ENCODE data around the gene LCE1B. TPM values are rescaled to one million over a fixed set of nuclear protein-coding genes. Genes with fewer than 3 reads are reported as not detected.

The LCE1B gene
- total RNA-seq, 6 donors from 2014 or later, result not detected

GRCh38 chr1:152824964-152825363, 13.2 kb downstream of the LCE1B start:
- no peaks in the 10 kb centered on the region for H3K36me3 ChIP-seq
- no peaks in the 10 kb centered on the region for H3K27me3 ChIP-seq
- no peak for TF ChIP-seq POLR2A (IDR thresholded peaks at IDR 0.05)
- TF ChIP-seq CTCF (IDR thresholded peaks at IDR 0.05), result no peak
- no peak for TF ChIP-seq EP300 (IDR thresholded peaks at IDR 0.05)
- no peak for TF ChIP-seq POLR2AphosphoS5 (IDR thresholded peaks at IDR 0.05)
- H3K27ac ChIP-seq, result no peak overlapping the region
- no peaks in the 10 kb centered on the region for H3K9me3 ChIP-seq
- DNase-seq (no peak), ATAC-seq (ENCODE audit: low FRiP score in 2 of 2) (no peak)
- no peaks in the 10 kb centered on the region for H3K4me1 ChIP-seq
- no peak overlapping the region for H3K4me3 ChIP-seq

- H3K27ac ChIP-seq, result no peak within 1 kb of the TSS
- H3K36me3 ChIP-seq, result no peaks in the 10 kb centered on the region
- no peak within 1 kb of the TSS for H3K4me3 ChIP-seq
- no peaks in the 10 kb centered on the region for H3K9me3 ChIP-seq
- TF ChIP-seq CTCF (IDR thresholded peaks at IDR 0.05), result no peak
- TF ChIP-seq POLR2A (IDR thresholded peaks at IDR 0.05), result no peak
- TF ChIP-seq EP300 (IDR thresholded peaks at IDR 0.05), result no peak
- TF ChIP-seq POLR2AphosphoS5 (IDR thresholded peaks at IDR 0.05), result no peak
- DNase-seq (no peak), ATAC-seq (ENCODE audit: low FRiP score in 2 of 2) (no peak)
- no peaks in the 10 kb centered on the region for H3K27me3 ChIP-seq
- no peaks in the 10 kb centered on the region for H3K4me1 ChIP-seq
- WGBS, 2 donors, result 59 to 85% methylated on average over 2 of the region's 2 CpGs
Measured at GRCh38 chr1:152827173-152827572, 15.4 kb downstream of the LCE1B start, which contains the start of gene LCE1A. TSS of gene LCE1A (plus strand) at chr1:152827473. CDS start at chr1:152827473, 0 bp downstream.

GRCh38 chr1:152836870-152837269, 25.1 kb downstream of the LCE1B start:
- ATAC-seq (ENCODE audit: low FRiP score in 2 of 2), result no peak

GRCh38 chr1:152842556-152842955, 30.8 kb downstream of the LCE1B start, which contains the start of gene LCE6A:
TSS of gene LCE6A (plus strand) at chr1:152842856. CDS start at chr1:152843521, 665 bp downstream.
- Histone ChIP-seq H3K4me3 (no peak within 1 kb of the TSS), H3K9me3 (no peaks in the 10 kb centered on the region), H3K27ac (no peak within 1 kb of the TSS), H3K36me3 (no peaks in the 10 kb centered on the region), H3K27me3 (no peaks in the 10 kb centered on the region), H3K4me1 (no peaks in the 10 kb centered on the region)
- 93% methylated on average over 2 to 3 of the region's 3 CpGs for WGBS, 2 donors
- no peak for TF ChIP-seq CTCF (IDR thresholded peaks at IDR 0.05)
- TF ChIP-seq POLR2AphosphoS5 (IDR thresholded peaks at IDR 0.05), result no peak
- ATAC-seq (ENCODE audit: low FRiP score in 2 of 2) (no peak), DNase-seq (no peak)

More at GRCh38 chr1:152836870-152837269, 25.1 kb downstream of the LCE1B start:
- TF ChIP-seq POLR2A (IDR thresholded peaks at IDR 0.05) (no peak), POLR2AphosphoS5 (IDR thresholded peaks at IDR 0.05) (no peak), CTCF (IDR thresholded peaks at IDR 0.05) (no peak), EP300 (IDR thresholded peaks at IDR 0.05) (no peak)
- DNase-seq, result no peak
- 55 to 57% methylated on average over 2 of the region's 2 CpGs for WGBS, 2 donors
- Histone ChIP-seq H3K36me3 (no peaks in the 10 kb centered on the region), H3K9me3 (no peaks in the 10 kb centered on the region), H3K4me3 (no peak overlapping the region), H3K27me3 (no peaks in the 10 kb centered on the region), H3K4me1 (no peaks in the 10 kb centered on the region), H3K27ac (no peak overlapping the region)

- H3K9me3 ChIP-seq, result no peaks in the 10 kb centered on the region
- no peaks in the 10 kb centered on the region for H3K4me1 ChIP-seq
- H3K27me3 ChIP-seq, result no peaks in the 10 kb centered on the region
- H3K4me3 ChIP-seq, result no peak overlapping the region
- 51 to 69% methylated on average over 2 of the region's 2 CpGs for WGBS, 2 donors
- DNase-seq, result no peak
- H3K27ac ChIP-seq, result no peak overlapping the region
- H3K36me3 ChIP-seq, result no peaks in the 10 kb centered on the region
- TF ChIP-seq POLR2A (IDR thresholded peaks at IDR 0.05) (no peak), POLR2AphosphoS5 (IDR thresholded peaks at IDR 0.05) (no peak), EP300 (IDR thresholded peaks at IDR 0.05) (no peak), CTCF (IDR thresholded peaks at IDR 0.05) (no peak)
- no peak for ATAC-seq (ENCODE audit: low FRiP score in 2 of 2)
Measured at GRCh38 chr1:152855661-152856060, 43.9 kb downstream of the LCE1B start.

All from upper lobe of left lung (tissue), 6 donors.